NCI-H748 (cell line): ENCODE measurements around the gene CA4.

Source experiments
- DNase-seq: peaks from one replicate; lab custom pipeline; 2025; ENCODE audit not compliant: unreplicated experiment; lab: John Stamatoyannopoulos, UW

Gene CA4

DNA sequence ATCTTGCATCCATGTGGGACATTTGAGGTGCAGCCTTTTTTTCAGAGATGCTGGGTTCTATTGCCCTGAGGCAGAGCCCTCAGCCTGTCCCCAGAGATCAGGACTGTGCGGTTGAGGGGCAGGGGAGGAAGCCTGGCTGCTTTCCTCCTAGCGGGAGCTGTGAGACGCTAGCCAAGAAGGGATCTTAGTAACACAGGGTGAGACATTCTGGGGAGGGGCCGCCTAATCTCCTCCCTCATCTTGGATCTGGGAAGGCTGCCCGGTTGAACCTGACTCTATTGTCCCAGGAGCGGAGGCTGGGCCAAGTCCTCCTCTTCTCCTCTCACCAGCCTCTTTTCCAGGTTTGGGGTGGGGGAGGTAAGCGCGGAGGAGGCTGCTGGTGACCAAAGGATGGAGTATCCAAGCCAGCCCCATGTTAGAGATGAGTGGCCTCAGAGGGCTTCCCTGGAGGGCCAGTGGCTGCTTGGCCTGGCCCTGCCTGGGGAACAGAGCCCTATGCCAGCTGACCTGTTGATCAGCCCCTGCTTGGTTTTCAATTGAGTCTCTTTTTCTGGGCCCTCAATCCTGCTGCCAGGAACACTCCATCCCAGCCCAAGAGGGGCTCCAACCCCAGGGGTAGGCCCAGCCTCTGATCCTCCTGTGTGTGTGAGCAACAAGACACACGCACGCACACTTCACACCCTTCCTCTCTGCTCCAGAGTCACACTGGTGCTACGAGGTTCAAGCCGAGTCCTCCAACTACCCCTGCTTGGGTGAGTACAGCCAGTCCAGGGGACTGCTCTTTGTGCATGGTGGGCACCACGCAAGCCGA lies 5.0 kb downstream of the CA4 start:
- no peak for DNase-seq

DNA sequence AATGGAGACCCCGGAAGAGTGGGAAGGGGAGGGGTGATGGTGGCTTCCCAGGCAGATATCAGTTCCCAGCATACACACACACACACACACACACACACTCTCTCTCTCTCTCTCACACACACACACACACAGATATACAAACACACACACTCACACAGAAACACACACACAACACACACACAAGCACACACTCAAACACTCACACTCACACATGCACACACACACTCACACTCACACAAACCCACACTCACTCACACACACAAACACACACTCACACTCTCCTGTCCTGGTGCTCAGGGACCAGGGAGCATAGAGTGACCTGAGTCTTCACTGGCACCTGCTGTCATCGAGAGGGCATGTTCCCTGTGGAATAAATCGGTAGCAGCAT lies 5.6 kb downstream of the CA4 start:
- no peak for DNase-seq

DNA sequence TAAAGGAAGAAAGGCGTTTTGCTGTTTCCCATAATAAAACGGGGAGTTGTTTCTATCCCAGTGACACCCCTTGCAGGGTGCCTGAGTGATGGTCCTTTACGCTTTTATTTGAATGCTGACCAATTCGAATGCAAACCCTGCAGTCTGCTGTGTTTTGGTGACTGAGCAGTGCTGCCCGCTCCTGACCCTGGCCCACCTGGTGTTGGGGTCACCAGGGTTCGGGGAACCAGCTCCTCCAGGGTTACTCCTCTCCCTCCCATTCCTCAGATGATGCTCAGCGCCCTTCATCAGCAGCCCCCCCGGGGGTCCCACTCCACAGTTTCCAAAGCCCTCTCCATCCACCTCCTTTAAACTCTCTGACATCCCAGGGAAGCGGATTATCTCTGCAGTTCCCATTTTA lies 6.0 kb downstream of the CA4 start:
- no peak for DNase-seq

DNA sequence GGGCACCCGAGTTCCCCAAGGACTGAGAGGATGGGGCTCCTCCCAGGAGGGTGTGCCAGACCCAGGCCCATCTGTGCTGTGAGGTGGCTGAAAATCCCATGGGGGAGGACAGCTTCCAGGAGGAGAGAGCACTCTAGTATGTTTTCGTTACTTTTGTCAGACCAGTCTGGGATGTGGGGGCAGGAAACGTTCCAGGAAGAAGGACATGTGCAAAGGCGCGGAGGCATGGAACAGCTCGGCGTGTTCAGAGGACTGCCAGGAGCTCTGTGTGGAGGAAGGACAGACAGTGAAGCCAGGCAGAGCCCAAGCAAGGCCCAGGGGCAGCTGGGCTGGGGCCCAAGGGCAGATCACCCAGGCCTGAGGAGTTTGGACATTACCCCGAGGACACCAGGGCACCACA lies 7.0 kb downstream of the CA4 start:
- no peak for DNase-seq

DNA sequence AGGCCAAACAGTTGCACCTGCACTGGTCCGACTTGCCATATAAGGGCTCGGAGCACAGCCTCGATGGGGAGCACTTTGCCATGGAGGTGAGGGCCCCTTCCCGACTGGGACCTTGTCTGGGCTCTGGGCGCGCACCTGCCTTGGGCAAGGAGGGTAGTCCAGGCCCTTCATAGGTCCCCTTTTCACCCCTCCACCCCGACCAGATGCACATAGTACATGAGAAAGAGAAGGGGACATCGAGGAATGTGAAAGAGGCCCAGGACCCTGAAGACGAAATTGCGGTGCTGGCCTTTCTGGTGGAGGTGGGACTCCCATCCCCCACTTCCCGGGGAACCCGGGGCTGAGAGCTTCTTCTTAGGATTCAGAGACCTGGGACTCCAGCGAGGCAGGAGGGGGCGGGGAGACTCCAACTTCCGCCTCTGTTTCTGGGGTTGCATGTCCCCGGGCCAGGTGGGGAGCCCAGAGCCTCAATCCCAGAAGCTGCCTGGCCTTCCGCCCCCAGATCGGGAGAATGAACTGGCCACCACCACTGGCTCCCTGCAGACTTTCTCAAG lies 7.8 kb downstream of the CA4 start:
- DNase-seq: no peak

DNA sequence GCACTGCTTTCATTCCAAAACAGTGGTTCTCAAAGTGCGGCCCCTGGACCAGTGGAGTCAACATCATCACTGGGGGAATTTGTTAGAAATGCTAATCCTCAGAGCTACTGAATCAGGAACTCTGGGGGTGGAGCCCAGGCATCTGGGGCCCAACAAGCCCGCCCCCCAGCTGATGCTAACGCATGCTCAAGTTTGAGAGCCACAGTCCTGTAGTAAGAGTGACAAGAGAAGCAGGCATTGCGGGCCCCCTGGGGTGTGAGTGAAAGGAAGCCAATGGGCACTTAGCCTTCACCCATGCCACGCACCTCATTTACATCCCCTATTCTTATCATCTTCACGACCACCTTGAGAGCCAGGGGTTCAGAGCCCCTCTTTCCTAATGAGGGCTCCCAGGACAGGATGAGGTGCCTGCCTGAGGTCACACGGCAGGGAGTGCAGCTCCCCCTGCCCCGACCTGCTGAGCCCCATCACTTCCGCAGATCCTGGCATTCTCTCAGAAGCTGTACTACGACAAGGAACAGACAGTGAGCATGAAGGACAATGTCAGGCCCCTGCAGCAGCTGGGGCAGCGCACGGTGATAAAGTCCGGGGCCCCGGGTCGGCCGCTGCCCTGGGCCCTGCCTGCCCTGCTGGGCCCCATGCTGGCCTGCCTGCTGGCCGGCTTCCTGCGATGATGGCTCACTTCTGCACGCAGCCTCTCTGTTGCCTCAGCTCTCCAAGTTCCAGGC lies 9.1 kb downstream of the CA4 start:
- no peak for DNase-seq

DNA sequence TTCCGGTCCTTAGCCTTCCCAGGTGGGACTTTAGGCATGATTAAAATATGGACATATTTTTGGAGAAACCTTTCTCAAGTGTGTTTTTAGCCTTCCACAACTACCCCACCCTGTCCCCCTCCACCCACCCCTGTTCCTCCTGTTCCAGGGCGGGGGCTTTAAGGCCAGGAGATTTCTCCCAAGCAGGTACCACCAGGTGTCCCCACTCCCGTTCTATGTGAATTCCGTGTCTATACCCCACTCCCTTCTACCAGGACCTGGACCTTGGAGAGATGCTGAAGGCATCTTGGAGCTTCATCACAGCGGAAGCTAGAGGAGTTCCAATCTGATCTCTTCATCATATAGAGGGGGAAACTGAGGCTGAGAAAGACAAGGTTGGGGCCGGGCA lies 9.7 kb downstream of the CA4 start:
- DNase-seq: no peak

DNA sequence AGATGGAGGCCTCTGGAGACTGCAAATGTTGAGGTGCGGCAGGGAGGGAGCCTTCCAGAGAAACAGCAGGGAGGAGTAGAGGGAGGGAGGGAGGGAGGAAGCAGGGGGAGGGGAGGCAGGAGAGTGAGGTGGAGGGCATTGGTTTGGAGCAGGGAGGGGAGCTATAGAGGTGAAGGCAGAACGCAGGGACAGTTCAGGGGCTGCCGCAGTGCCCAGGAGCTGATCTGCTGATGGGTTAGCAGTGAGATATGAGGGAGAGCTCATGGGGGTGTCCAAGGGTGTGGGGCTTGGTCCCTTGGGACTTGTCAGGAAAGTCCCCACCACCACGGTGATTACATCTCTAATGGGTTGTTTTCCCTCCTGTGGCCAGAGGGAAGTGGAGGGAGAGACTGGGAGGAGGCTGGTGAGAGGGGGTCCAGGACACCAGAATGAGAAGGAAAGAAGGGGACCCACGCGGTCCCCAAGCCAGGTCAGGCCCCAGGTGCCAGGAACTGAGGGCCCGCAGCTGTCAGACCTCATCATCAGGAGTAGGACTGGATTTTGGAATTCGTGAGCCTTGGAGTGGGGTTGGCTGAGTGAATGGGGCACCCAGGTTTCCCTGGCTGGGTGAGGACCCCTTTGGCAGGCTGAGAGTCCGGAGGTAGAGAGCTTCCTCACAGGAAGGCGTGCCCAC lies 11.2 kb downstream of the CA4 start:
- DNase-seq: no peak

DNA sequence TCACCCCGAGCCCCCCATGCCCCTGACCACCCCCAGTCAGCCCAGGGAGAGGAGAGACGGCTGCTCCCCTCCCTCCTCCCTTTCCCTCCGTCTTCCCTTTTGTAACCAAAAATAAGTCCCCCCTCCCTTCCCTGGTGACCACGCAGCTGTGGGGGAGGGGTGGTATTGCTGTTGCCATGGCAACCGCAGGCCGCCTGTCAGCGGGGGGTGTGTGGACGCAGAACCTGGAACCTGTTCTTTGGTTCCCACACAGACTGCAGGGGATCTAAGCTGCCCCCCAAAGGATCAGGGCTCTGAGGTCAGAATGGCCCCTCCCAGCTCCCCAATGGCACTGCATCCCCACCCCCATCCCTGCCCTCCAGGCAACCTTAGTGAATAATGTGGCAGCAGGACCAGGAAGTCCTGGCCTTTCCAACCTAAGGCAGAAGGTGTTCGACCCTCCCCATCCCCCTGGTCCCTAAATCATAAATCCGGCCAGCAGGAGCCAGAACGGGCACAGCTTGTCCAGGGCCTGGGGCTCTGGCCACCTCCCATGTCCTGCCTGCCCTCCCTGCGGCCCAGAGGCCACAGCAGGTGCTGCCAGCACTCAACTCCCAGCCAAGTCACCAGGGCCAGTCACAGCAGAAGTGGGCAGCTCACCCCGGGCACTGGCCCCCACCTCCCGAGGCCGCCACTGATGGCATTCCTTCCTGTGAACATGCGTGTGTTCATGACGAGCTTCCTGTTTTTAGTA lies 12.0 kb downstream of the CA4 start:
- DNase-seq: no peak

DNA sequence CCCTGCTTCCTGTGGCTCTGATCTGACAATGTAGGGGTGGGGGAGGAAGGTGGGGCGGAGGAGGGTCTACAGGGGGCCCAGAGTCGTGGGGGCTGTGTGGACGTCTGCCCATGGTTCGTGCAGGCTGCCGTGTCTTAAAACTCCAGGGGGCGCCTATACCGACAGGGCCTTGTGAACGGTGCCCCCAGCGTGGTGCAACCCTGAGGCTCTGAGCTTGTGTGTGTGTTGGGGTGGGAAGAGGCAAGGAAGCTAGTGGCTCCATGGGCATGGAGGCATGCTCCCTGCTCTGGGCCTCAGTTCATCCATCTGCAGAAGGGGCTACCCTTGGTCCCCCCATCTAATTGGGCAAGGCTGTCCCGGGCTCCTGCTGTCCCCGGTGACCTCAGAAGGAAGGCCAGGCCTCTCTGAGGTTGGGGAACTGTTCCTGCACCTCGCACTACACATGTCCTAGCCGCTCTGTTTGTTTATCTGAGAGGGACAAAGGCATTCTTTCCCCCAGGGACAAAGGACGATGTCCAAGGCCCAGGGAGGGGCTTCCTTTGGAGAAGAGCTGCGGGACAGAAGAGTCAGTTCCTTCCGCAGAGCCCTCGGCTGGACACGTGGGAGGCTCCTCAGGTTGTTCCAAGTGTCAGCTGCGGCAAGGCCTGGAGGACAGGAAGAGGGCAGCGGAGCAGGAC lies 13.5 kb downstream of the CA4 start:
- no peak for DNase-seq

DNA sequence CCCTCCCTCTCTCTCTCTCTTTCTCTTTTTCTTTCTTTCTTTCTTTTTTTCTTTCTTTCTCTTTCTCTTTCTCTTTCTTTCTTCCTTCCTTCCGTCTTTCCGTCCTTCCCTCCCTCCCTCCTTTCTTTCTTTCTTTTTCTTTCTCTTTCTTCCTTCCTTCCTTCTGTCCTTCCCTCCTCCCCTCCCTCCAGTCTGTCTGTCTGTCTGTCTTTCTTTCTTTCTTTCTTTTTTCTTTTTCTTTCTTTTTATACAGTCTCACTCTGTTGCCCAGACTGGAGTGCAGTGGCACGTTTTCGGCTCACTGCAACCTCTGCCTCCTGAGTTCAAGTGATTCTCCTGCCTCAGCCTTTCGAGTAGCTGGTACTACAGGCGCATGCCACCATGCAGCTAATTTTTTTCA lies 14.4 kb downstream of the CA4 start:
- DNase-seq: no peak

DNA sequence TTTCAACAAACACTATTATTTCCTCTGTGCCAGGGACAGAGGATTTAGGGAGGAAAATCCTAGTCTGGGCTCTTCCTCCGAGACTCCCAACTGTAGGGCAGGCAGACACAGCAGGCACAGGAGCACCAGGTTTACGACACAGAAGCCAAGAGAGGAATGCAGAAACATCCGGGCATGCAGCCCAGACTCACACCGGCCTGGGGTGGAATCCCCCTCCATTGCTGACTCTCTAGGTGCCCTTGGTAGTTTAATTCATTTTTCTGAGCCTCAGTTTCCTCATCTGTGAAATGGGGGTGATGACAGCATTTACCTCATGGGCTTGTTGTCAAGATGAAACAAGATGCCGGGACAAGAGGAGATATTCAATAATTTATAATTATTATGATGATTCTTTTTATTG lies 14.9 kb downstream of the CA4 start:
- DNase-seq: no peak

DNA sequence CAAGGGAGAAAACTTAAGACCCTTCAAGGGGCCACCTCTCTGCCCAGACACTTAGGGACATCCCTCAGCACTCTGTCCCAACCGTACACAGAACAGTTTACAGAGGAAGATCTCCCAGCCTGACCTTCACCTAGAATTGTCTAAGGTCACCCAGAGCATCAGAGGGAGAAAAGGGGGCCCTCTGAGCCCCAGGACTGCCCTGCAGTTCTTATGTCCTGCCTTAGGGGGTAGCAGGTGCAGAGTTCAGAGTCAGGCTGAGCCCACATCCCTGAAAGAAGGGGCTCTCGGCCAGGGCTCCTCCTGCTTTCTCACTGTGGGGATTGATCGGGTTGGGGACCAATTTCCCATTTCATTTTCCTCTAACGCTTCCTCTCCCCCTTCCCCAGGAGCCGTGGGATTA lies 15.4 kb downstream of the CA4 start:
- no peak for DNase-seq

DNA sequence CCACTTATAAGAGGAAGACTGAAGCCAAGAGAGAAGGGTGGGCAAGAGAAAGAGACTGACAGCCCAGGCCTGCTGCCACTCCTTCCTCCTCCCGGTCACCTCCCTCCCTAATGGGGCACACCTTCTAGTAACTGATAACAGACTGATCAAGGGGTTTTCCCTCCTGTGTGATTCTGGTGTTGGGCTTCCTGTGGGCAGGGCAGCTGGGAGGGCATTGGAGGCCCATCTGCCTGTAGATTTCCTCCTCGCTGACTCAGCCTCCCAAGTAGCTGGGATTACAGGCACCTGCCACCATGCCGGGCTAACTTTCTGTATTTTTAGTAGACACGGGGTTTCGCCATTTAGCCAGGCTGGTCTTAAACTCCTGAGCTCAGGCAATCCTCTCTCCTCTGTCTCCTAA lies 16.2 kb downstream of the CA4 start:
- no peak for DNase-seq

DNA sequence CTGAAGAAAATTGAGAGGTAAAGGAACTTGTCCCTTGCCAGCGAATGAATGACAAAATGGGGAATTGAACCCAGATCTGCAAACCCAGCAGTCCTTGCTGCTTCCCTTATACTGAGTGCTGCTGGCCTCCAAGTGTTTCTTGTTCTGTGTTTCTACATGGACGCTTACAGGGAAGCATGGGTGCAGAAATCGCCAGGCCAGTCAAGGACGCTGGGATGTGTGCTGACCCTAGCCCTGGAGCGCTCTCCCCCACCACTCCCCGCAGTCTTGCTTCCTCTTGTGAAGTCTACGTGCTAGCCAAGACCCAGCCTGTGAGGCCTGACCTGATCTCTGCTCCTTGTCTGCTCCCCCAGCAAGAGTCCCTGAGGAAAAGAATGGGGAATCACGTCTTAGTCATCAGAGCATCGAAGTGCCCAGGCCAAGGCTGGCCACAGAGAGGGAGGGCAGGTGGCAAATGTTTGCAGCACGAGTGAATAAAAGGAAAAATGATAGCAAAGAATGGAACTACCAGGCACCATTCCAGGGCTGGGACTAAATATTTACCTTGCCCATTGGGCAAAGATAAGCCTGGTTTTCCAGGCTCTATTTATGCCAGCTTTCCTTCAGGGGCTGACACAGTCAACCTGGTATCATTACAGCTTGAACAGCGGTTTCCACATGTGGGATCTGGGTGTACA lies 17.4 kb downstream of the CA4 start:
- no peak for DNase-seq

DNA sequence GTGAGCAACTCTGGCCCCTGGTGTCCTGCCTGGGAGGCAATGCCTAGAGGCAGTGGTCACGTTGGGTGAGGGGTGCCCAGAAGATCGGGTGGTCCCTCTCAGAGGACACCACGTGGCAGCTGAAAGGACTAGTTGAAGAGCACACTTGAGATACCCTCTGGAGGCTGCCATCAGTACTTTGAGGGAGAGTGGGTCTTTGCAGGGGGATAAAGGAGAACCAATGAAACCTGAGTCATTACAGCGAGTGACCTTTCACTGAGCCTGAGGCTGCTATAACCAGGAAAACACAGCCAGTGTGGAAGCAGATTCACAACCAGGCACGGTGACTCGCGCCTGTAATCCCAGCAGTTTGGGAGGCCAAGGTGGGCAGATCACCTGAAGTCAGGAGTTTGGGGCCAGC lies 18.9 kb downstream of the CA4 start:
- no peak for DNase-seq

DNA sequence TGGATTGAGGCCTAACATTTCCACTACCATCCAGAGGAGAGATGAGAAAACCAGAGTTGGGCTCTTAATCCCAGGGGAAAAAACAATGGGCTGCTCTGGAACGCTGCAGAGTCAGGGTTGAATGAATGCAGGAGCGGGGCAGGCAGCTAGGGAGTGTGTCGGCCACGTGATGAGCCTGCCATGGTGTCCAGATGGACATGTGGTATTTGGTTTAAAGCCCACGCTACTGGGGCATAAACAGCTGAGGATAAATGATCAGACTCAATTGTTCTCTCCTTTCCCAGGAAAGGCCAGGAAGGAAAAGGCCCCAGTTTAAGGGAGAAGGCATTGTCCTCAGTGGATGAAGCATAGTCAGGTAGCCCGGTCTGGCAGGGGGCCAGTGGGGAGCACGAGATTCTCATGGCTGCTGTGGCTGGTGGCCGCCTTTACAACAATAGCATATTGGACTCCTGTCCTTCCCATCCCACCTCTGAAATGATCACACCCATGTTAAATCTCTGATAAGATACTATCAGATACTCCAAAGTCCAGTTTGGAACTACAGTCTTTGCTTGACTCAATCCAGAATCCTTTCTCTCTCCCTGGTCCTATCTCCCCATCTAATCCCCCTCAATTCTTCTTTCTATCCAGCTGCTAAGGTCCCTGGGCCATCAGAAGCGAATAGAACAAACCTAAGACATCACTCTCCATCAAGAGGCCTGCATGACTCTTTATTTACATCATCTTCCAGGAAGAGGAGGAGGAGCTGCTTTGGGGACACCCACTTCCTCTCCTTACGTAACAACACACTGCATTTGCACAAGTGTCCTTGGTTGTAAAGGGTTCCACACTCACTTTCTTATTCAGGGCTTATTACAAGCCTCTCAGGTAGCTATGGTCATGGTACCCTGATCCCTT lies 20.4 kb downstream of the CA4 start:
- no peak for DNase-seq

DNA sequence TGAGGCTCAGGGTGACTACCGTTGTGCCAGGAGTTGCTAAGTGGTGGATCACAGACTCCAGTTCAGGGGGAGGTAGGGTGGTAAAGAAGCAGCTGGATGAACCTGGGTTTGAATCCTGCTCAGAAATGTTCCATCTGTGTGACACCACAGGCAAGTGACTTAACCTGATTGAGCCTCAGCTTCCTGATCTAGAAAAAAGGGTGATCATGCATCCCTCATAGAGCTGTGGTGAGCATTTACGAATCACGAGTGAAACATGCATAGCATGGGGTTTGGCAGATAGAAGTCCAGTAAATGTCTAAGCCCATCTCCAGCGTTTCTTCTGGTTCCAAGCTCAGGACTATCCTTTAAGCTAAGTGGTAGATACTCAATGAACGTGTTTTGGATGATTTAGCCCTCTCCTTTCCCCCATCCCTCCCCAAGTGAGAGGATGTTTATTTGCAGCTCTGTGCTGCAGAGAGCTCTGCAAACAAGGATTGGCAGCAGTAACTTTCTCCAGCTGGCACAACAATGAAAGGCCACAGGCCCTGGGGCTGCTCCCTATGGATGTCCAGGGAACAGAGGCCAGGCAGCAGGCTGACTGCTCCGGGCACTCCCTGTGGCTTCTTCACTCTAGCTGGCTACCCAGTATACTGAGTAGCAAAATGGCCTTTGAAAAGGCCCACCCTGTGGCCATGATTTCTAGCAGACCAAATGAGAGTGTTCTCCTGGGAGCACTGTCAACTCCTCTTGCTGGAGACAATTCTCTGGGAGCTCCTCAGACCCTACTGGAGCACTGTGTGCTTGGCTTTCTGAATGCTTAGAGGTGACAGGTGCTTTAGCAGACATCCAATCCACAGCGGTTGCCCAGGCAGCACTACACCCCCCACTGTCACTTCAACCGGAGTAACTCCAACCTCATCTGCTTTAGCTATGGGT lies 21.3 kb downstream of the CA4 start:
- peak; percentile 61 for DNase-seq
